Left ventricle myocardium superior (tissue), 1 donor: ENCODE results near the gene ASCC1. TPM values are rescaled to one million over a fixed set of nuclear protein-coding genes. Genes with fewer than 3 reads are reported as not detected.

Experiments used
- ATAC-seq: fragments of 200-7000 bp; cut with Tn5 transposase; one replicate; pipeline ENCODE4 v1.9.1; 2020; ENCODE audit warnings: mild to moderate bottlenecking, moderate library complexity
- DNase-seq: peaks from one replicate; pipeline ENCODE4 v3.0.0-alpha.2; 2020
- intact Hi-C: fragments of 100-400 bp; cut with micrococcal nuclease; formaldehyde crosslinking; loops from one replicate; pipeline ENCODE4 v1.11.0; 2022
- total RNA-seq: library from RNA; stranded (reverse); fragmentation: NEBNext Ultra II Directional; extraction: Animal tissue kit (Norgen Biotek cat#: 25700); gene quantifications from one replicate; pipeline ENCODE4 v1.2.1, GENCODE V29; 2021
- donor health status: DM: no; HTN: yes; CAD: no; lungs with severe emphysema.

The ASCC1 gene
- total RNA-seq, 1 donor from 2014 or later, result 34.7 TPM

- intact Hi-C loops, result no loop called here
- ATAC-seq (no peak), DNase-seq (peak; percentile 8)
These were observed 138.6 kb downstream of the ASCC1 start for GRCh38 chr10:72077275-72077990.

- ATAC-seq (no peak), DNase-seq (no peak)
- intact Hi-C loops, result no loop called here
These were observed 139.3 kb downstream of the ASCC1 start for GRCh38 chr10:72076756-72077155.

GRCh38 chr10:72075376-72076115, 140.5 kb downstream of the ASCC1 start:
- intact Hi-C loops, result no loop called here
- peak; percentile 5 for DNase-seq
- ATAC-seq, result no peak

GRCh38 chr10:72074574-72075375, 141.3 kb downstream of the ASCC1 start:
- ATAC-seq, result no peak
- peak; percentile 7 for DNase-seq

GRCh38 chr10:72073708-72074573, 142.1 kb downstream of the ASCC1 start:
- ATAC-seq (peak; percentile 38), DNase-seq (peak; percentile 22)

More at GRCh38 chr10:72074574-72075375, 141.3 kb downstream of the ASCC1 start:
- intact Hi-C loops, result no loop called here

GRCh38 chr10:72072639-72073038, 143.4 kb downstream of the ASCC1 start:
- peak; percentile 11 for DNase-seq
- ATAC-seq, result no peak
- intact Hi-C loops, result no loop called here

More at GRCh38 chr10:72073708-72074573, 142.1 kb downstream of the ASCC1 start:
- intact Hi-C loops, result no loop called here

- ATAC-seq (no peak), DNase-seq (peak; percentile 20)
- intact Hi-C loops, result no loop called here
These were observed 144.0 kb downstream of the ASCC1 start for GRCh38 chr10:72072046-72072445.

GRCh38 chr10:72069751-72070526, 146.1 kb downstream of the ASCC1 start:
- intact Hi-C loops, result no loop called here
- no peak for ATAC-seq
- peak; percentile 20 for DNase-seq

- intact Hi-C loops, result no loop called here
- ATAC-seq, result peak; percentile 24
- peak; percentile 23 for DNase-seq
These were observed 147.1 kb downstream of the ASCC1 start for GRCh38 chr10:72068901-72069446.

GRCh38 chr10:72068126-72068765, 147.8 kb downstream of the ASCC1 start:
- DNase-seq (no peak), ATAC-seq (no peak)
- intact Hi-C loops, result no loop called here

- no peak for ATAC-seq
- intact Hi-C loops, result no loop called here
- DNase-seq, result no peak
These were observed 148.5 kb downstream of the ASCC1 start for GRCh38 chr10:72067463-72068125.

GRCh38 chr10:72066318-72067284, 149.5 kb downstream of the ASCC1 start:
- DNase-seq (peak; percentile 58), ATAC-seq (peak; percentile 22)
- intact Hi-C loops, result no loop called here

GRCh38 chr10:72065439-72066025, 150.5 kb downstream of the ASCC1 start:
- ATAC-seq (peak; percentile 58), DNase-seq (no peak)
- intact Hi-C loops, result no loop called here

GRCh38 chr10:72063703-72064391, 152.2 kb downstream of the ASCC1 start:
- intact Hi-C loops, result no loop called here
- ATAC-seq, result no peak
- no peak for DNase-seq
